HCT116 (cell line): ENCODE results near the gene FGF13. TPM values are rescaled to one million over a fixed set of nuclear protein-coding genes. Genes with fewer than 3 reads are reported as not detected.

Experiments used
- ATAC-seq: fragments of 200-7000 bp; cut with Tn5 transposase; 2 replicates; pipeline ENCODE4 v1.9.1; 2020; ENCODE audit warnings: mild to moderate bottlenecking, moderate library complexity
- Bru-seq: library from RNA; stranded (reverse); fragments of 400-500 nt; gene quantifications from one replicate; lab custom pipeline; 2021; lab: Mats Ljungman, UMichigan
- BruChase-seq, 2 experiments: library from RNA; stranded (reverse); fragments of 400-500 nt; gene quantifications; one replicate each; lab custom pipeline; 2021; lab: Mats Ljungman, UMichigan
- BruUV-seq: library from RNA; stranded (reverse); fragments of 400-500 nt; replicated peaks from 2 replicates; lab custom pipeline; 2021; lab: Mats Ljungman, UMichigan
- CTCF ChIA-PET: fragments of 300-600 bp; sonication (Branson Sonifier 250); formaldehyde crosslinking; loops from one replicate; lab custom pipeline; 2021; ENCODE audit warnings: antibody characterized with exemption; lab: Charles Lee
- POLR2A ChIA-PET: fragments of 300-600, 350-600 bp; sonication (Branson Sonifier 250); formaldehyde crosslinking; loops from one replicate; lab custom pipeline; 2021; ENCODE audit warnings: antibody characterized with exemption; lab: Charles Lee
- RAD21 ChIA-PET, 2 experiments: fragments of 300-600 bp; sonication (Branson Sonifier 250); formaldehyde crosslinking; loops; one replicate each; lab custom pipeline; 2023; ENCODE audit warnings: low total read pairs in 2 of 2; ENCODE audit not compliant: uncharacterized antibody in 2 of 2, unreplicated experiment in 2 of 2, low non-redundant PET in 1 of 2; lab: Charles Lee
- DNase-seq: peaks from one replicate; pipeline ENCODE4 v3.0.0-alpha.2; 2010; ENCODE audit warnings: low read depth, low spot score
- H2AFZ ChIP-seq: fragments of 200-600 bp; shearing (Covaris generic), sonication (generic); 2 replicates; pipeline ENCODE4 v1.6.1; 2017; ENCODE audit warnings: low read depth, mixed run types, mixed read lengths, antibody characterized with exemption, low read length; ENCODE audit not compliant: poor library complexity, severe bottlenecking
- H3K27ac ChIP-seq: 2 replicates; pipeline ENCODE4 v1.5.1; 2012; ENCODE audit warnings: low read depth, low read length
- H3K27me3 ChIP-seq: fragments of 200-600 bp; sonication (generic); 2 replicates; pipeline ENCODE4 v1.6.1; 2016; ENCODE audit warnings: mixed run types, low read length, mixed read lengths; ENCODE audit not compliant: insufficient read depth
- H3K36me3 ChIP-seq, 2 experiments: fragments of 200-500 bp in 1 of 2; fragments of 200-600 bp in 1 of 2; sonication (Bioruptor generic) in 1 of 2; sonication (generic) in 1 of 2; 2 replicates each; pipeline versions ENCODE4 v1.5.1 to v1.6.1; 2014 to 2016; ENCODE audit warnings: low read length in 2 of 2, inconsistent platforms in 1 of 2, mixed read lengths in 1 of 2, mixed run types in 1 of 2; ENCODE audit not compliant: insufficient read depth in 2 of 2, control insufficient read depth in 1 of 2
- H3K4me1 ChIP-seq, 2 experiments: fragments of 200-600 bp in 1 of 2; sonication (generic) in 1 of 2; 2 replicates each; pipeline versions ENCODE4 v1.5.1 to v1.6.1; 2012 to 2017; ENCODE audit warnings: low read length in 2 of 2, inconsistent platforms in 1 of 2, mild to moderate bottlenecking in 1 of 2, mixed read lengths in 1 of 2, mixed run types in 1 of 2, moderate library complexity in 1 of 2; ENCODE audit not compliant: insufficient read depth in 2 of 2, control insufficient read depth in 1 of 2
- H3K4me2 ChIP-seq: fragments of 200-600 bp; sonication (generic); 2 replicates; pipeline ENCODE4 v1.6.1; 2017; ENCODE audit warnings: mixed run types, low read length, mixed read lengths
- H3K4me3 ChIP-seq, 2 experiments: fragments of 200-600 bp in 1 of 2; sonication (generic) in 1 of 2; replicated peaks in 1 of 2; 2 replicates each; pipeline ENCODE4 v1.5.1; 2011 to 2016; ENCODE audit warnings: low read length in 2 of 2, control low read depth in 1 of 2, low read depth in 1 of 2, mild to moderate bottlenecking in 1 of 2, mixed read lengths in 1 of 2, mixed run types in 1 of 2
- H3K79me2 ChIP-seq: fragments of 200-600 bp; sonication (generic); 2 replicates; pipeline ENCODE4 v1.6.1; 2017; ENCODE audit warnings: mild to moderate bottlenecking, mixed run types, low read length, moderate library complexity, mixed read lengths; ENCODE audit not compliant: insufficient read depth
- H3K9ac ChIP-seq: fragments of 200-600 bp; sonication (generic); 2 replicates; pipeline ENCODE4 v1.6.1; 2016; ENCODE audit warnings: low read length, mixed read lengths
- H3K9me2 ChIP-seq: fragments of 200-600 bp; sonication (generic), shearing (Covaris generic); 2 replicates; pipeline ENCODE4 v1.6.1; 2017; ENCODE audit warnings: mixed run types, mild to moderate bottlenecking, moderate library complexity; ENCODE audit not compliant: insufficient read depth
- H3K9me3 ChIP-seq, 2 experiments: fragments of 200-500 bp in 1 of 2; fragments of 200-600 bp in 1 of 2; sonication (Bioruptor generic) in 1 of 2; sonication (generic) in 1 of 2; 2 replicates each; pipeline ENCODE4 v1.6.1; 2014 to 2017; ENCODE audit warnings: low read length in 2 of 2, mixed read lengths in 2 of 2, inconsistent platforms in 1 of 2, low read depth in 1 of 2, mild to moderate bottlenecking in 1 of 2, mixed run types in 1 of 2, moderate library complexity in 1 of 2; ENCODE audit not compliant: control insufficient read depth in 1 of 2, insufficient read depth in 1 of 2
- H4K20me1 ChIP-seq: fragments of 200-600 bp; sonication (generic), shearing (Covaris generic); 2 replicates; pipeline ENCODE4 v1.6.1; 2017; ENCODE audit warnings: mixed run types, mild to moderate bottlenecking, moderate library complexity; ENCODE audit not compliant: insufficient read depth
- CTCF ChIP-seq, 3 experiments: fragments of 200-600 bp in 1 of 3; sonication (generic) in 1 of 3; IDR thresholded peaks in 2 of 3; conservative IDR thresholded peaks in 1 of 3; 2 replicates each; pipeline ENCODE4 v1.5.1; 2012 to 2017; ENCODE audit warnings: low read depth in 2 of 3, low read length in 2 of 3, antibody characterized with exemption in 1 of 3, borderline replicate concordance in 1 of 3, control low read depth in 1 of 3, mild to moderate bottlenecking in 1 of 3, mixed read lengths in 1 of 3, mixed run types in 1 of 3, moderate library complexity in 1 of 3; ENCODE audit not compliant: insufficient read depth in 1 of 3
- JUND ChIP-seq: IDR thresholded peaks from 2 replicates; pipeline ENCODE4 v1.6.1; 2012
- POLR2A ChIP-seq: IDR thresholded peaks from 2 replicates; pipeline ENCODE4 v1.7.0; 2011; ENCODE audit warnings: borderline replicate concordance; ENCODE audit not compliant: insufficient read depth, insufficient read length; ENCODE audit errors: extremely low read depth
- RAD21 ChIP-seq: IDR thresholded peaks from 2 replicates; pipeline ENCODE4 v1.6.1; 2012; ENCODE audit warnings: low read depth, mild to moderate bottlenecking
- SIN3A ChIP-seq: IDR thresholded peaks from 2 replicates; pipeline ENCODE4 v1.6.1; 2012; ENCODE audit warnings: low read depth
- YY1 ChIP-seq: IDR thresholded peaks from 2 replicates; pipeline ENCODE4 v1.6.1; 2011; ENCODE audit warnings: low read length, low read depth, moderate library complexity, mild to moderate bottlenecking; ENCODE audit not compliant: insufficient replicate concordance; ENCODE audit errors: extremely low read depth
- ZFX ChIP-seq: fragments of 450-650 bp; IDR thresholded peaks from 2 replicates; pipeline ENCODE4 v1.6.1; 2017
- intact Hi-C: fragments of 100-400 bp; cut with micrococcal nuclease; formaldehyde crosslinking; loops from 2 replicates; pipeline ENCODE4 v1.10.0; 2022
- long read RNA-seq: library from polyadenylated mRNA; unstranded; transcript quantifications from one replicate; pipeline ENCODE4 v2.0.0, GENCODE V29; 2021; ENCODE audit not compliant: unreplicated experiment
- polyA plus RNA-seq: library from polyadenylated mRNA; unstranded; fragments of >200 nt; gene quantifications from 2 replicates; pipeline ENCODE4 v1.2.1, GENCODE V29; 2012; ENCODE audit warnings: missing spikeins
- total RNA-seq: library from RNA; stranded (reverse); gene quantifications from one replicate; pipeline ENCODE4 v1.2.1, GENCODE V29; 2021; ENCODE audit not compliant: unreplicated experiment
- TF ChIP-seq, protein P1 (sequence below): IDR thresholded peaks from 2 replicates; pipeline ENCODE4 v1.6.1; 2012; ENCODE audit warnings: low read depth

Gene FGF13
- total RNA-seq, result 0.02 TPM
- polyA plus RNA-seq, result not detected in 2 replicates
- percentile 6 among the genes with signal in this experiment for Bru-seq, nascent RNA
- percentile 6 among the genes with signal in this experiment for BruChase-seq, experiment 1, labeled RNA remaining after a 6-hour chase
- BruChase-seq, experiment 2, labeled RNA remaining after a 2-hour chase, result percentile 6 among the genes with signal in this experiment
- long read RNA-seq, result 0 reads

DNA sequence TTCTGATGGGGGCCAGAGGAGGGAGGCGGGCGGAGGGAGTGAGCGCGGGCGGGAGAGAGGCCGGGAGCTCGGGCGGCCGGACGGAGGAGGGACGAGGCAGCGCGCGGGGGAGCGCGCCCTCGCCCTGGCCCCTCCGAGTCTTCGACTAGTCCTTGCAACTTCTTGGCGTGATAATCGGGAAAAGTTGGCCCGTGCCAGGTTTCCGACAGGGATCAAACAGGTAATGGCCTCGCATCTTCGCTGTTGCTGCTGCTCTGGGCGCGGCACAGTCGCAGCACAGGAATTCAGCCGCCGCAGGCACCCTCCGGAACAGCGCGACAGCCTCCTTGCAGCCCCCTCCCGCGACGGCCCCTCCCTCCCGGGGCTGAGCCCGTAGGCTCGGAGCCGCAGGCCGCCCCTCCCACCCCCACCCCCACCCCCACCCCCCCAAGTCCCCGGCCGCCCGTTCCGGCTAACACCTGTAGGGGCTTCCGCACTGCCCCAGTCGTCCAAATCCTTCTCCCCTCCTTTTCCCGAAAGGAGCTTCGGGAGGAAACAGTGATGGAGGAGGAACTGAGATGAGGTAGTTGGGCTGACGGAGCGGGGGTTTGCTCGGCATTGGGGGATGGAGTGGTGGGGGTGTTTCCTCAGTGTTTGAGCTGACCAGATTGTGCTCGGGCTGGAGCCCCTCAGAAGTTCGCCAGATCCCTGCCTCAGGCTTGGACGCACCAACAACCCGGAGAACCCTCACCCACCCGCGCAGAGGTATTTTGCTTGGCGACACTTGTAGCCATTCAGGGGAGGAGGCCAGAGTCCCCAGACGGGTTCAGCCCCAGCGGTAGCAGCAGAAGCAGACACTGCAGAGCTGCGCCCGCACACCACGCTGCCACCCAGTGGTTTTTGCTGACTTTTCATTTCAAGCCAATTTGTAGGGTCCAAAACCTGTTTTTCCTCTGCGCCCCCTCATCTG lies at the start of gene FGF13:
Gene FGF13, minus strand, starts transcription at position 319 of the 949 bp plus-strand sequence. CDS start 714 bp downstream, outside the sequence.
- H3K4me3 ChIP-seq, result no peak within 1 kb of the TSS
- H4K20me1 ChIP-seq, result no peaks in the 10 kb centered on the region
- no peaks in the 10 kb centered on the region for H3K4me1 ChIP-seq
- no peak within 1 kb of the TSS for H2AFZ ChIP-seq
- POLR2A ChIA-PET, result no interaction called here
- TF ChIP-seq ZFX (no peak), POLR2A (no peak), CTCF (IDR thresholded peaks at IDR 0.05 in 2 of 3, conservative IDR thresholded peaks at IDR 0.05 in 1 of 3; ENCODE audit: borderline replicate concordance in 1 of 3, insufficient read depth in 1 of 3, low read depth in 2 of 3, low read length in 2 of 3) (no peak), JUND (no peak), RAD21 (no peak), SIN3A (no peak), YY1 (no peak)
- TF ChIP-seq, protein P1, sequence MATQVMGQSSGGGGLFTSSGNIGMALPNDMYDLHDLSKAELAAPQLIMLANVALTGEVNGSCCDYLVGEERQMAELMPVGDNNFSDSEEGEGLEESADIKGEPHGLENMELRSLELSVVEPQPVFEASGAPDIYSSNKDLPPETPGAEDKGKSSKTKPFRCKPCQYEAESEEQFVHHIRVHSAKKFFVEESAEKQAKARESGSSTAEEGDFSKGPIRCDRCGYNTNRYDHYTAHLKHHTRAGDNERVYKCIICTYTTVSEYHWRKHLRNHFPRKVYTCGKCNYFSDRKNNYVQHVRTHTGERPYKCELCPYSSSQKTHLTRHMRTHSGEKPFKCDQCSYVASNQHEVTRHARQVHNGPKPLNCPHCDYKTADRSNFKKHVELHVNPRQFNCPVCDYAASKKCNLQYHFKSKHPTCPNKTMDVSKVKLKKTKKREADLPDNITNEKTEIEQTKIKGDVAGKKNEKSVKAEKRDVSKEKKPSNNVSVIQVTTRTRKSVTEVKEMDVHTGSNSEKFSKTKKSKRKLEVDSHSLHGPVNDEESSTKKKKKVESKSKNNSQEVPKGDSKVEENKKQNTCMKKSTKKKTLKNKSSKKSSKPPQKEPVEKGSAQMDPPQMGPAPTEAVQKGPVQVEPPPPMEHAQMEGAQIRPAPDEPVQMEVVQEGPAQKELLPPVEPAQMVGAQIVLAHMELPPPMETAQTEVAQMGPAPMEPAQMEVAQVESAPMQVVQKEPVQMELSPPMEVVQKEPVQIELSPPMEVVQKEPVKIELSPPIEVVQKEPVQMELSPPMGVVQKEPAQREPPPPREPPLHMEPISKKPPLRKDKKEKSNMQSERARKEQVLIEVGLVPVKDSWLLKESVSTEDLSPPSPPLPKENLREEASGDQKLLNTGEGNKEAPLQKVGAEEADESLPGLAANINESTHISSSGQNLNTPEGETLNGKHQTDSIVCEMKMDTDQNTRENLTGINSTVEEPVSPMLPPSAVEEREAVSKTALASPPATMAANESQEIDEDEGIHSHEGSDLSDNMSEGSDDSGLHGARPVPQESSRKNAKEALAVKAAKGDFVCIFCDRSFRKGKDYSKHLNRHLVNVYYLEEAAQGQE, result no peak
- H3K9me3 ChIP-seq, result no peaks in the 10 kb centered on the region
- intact Hi-C loops, result no loop called here
- H3K4me2 ChIP-seq, result no peak within 1 kb of the TSS
- ATAC-seq (no peak), DNase-seq (no peak)
- RAD21 ChIA-PET, result no interaction called here
- BruUV-seq, result no TSS peak
- no peaks in the 10 kb centered on the region for H3K27me3 ChIP-seq
- CTCF ChIA-PET, result no interaction called here
- H3K9ac ChIP-seq, result no peak within 1 kb of the TSS
- H3K79me2 ChIP-seq, result no peaks in the 10 kb centered on the region
- H3K27ac ChIP-seq, result no peak within 1 kb of the TSS
- no peaks in the 10 kb centered on the region for H3K36me3 ChIP-seq
- H3K9me2 ChIP-seq, result no peaks in the 10 kb centered on the region
